ENCODE results near the gene RAPGEF5.

DNA sequence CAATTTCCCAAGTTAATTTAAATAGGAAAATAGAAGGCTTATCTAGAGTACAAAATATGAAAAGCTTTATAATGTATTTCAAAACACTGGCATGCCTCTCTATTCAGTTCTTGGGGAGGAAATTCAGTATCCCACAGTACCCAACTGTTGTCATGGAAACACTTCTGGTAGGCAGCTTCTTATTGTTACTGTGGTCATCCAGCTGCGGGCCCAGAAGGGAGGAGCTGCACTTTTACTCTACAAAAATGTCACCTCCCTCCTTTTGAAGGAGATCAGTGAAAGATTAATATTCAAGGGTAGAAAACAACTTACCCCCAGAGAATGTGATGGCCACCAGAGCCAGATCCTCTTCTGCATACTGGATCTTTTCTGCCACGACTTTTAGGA is 202.8 kb downstream of the RAPGEF5 start:
- TF ChIP-seq EZH2 (IDR thresholded peaks at IDR 0.05) = no peak
- TF ChIP-seq POLR2AphosphoS5 (IDR thresholded peaks at IDR 0.05; ENCODE audit: borderline replicate concordance, low read depth, low read length) = no peak
